Measurements from ENCODE around the gene CAPN9. TPM values are rescaled to one million over a fixed set of nuclear protein-coding genes. Genes with fewer than 3 reads are reported as not detected.

CAPN9 gene
- total and polyA plus RNA-seq, 2 donors (not counting 3 experiments of a cell fraction or from before 2014, with no cell fraction given): not detected

- FAIRE-seq (no peak), DNase-seq (ENCODE audit: low read depth, low spot score) (no peak)
- Histone ChIP-seq H3K27me3 (ENCODE audit: control insufficient read depth in 2 of 2, insufficient read depth in 2 of 2, low read length in 2 of 2) (peaks cover 0 to 4% of the 10 kb centered on the region in 2 experiments), H3K27ac (ENCODE audit: insufficient read depth, low read depth, low read length) (no peak overlapping the region), H3K9me3 (replicated peaks; ENCODE audit: control insufficient read depth, insufficient read depth, low read length) (no peaks in the 10 kb centered on the region), H3K4me1 (ENCODE audit: control insufficient read depth, extremely low read depth, insufficient read depth, low read length) (no peaks in the 10 kb centered on the region), H4K20me1 (replicated peaks; ENCODE audit: control insufficient read depth, extremely low read depth, insufficient read depth, low read length) (no peaks in the 10 kb centered on the region), H3K9me1 (replicated peaks; ENCODE audit: control insufficient read depth, extremely low read depth, insufficient read depth, low read length) (no peaks in the 10 kb centered on the region), H3K4me3 (replicated peaks in 1 of 3; ENCODE audit: insufficient read depth in 1 of 3, low read depth in 1 of 3, low read length in 3 of 3) (no peak overlapping the region), H3K36me3 (ENCODE audit: control insufficient read depth in 2 of 2, extremely low read depth in 1 of 2, insufficient read depth in 2 of 2, low read length in 2 of 2) (no peaks in the 10 kb centered on the region), H3K9ac (replicated peaks; ENCODE audit: extremely low read depth, insufficient read depth, low read length) (no peak overlapping the region), H3K4me2 (ENCODE audit: insufficient read depth, low read length) (no peak overlapping the region), H2AFZ (ENCODE audit: low read depth, low read length) (no peak overlapping the region), H3K79me2 (ENCODE audit: control insufficient read depth, insufficient read depth, low read length) (no peaks in the 10 kb centered on the region)
- POLR2A ChIA-PET: no interaction called here
- intact Hi-C loops (cut with micrococcal nuclease) (no loop called here), dilution Hi-C loops (cut with MboI; ENCODE audit: extremely low pct_ligation_motif_present, low sequenced_read_pairs) (no loop called here)
- TF ChIP-seq MYC (IDR thresholded peaks at IDR 0.05; ENCODE audit: low read depth, low read length) (no peak), FOS (IDR thresholded peaks at IDR 0.05; ENCODE audit: borderline replicate concordance, insufficient read depth, low read length) (no peak), GATA2 (IDR thresholded peaks at IDR 0.05; ENCODE audit: insufficient read depth, insufficient read length, low read depth, low read length) (no peak), MAX (IDR thresholded peaks at IDR 0.05; ENCODE audit: insufficient read depth, insufficient read length) (no peak), CTCF (IDR thresholded peaks at IDR 0.05; ENCODE audit: extremely low read depth in 1 of 2, insufficient read depth in 1 of 2, low read depth in 1 of 2, low read length in 2 of 2) (no peak)
- no TSS peak for BruUV-seq (replicated peaks)
- CTCF ChIA-PET: no interaction called here
Measured at GRCh38 chr1:230816018-230816417, 68.8 kb downstream of the CAPN9 start.

- H3K9ac ChIP-seq (replicated peaks; ENCODE audit: extremely low read depth, insufficient read depth, low read length): no peak overlapping the region
- DNase-seq (ENCODE audit: low read depth, low spot score) (no peak), FAIRE-seq (no peak)
- BruUV-seq (replicated peaks): no TSS peak
- no peaks in the 10 kb centered on the region for H3K4me1 ChIP-seq (ENCODE audit: control insufficient read depth, extremely low read depth, insufficient read depth, low read length)
- no peak overlapping the region for H2AFZ ChIP-seq (ENCODE audit: low read depth, low read length)
- intact Hi-C loops (cut with micrococcal nuclease): no loop called here
- ChIA-PET POLR2A (no interaction called here), CTCF (no interaction called here)
- H3K9me3 ChIP-seq (replicated peaks; ENCODE audit: control insufficient read depth, insufficient read depth, low read length): no peaks in the 10 kb centered on the region
- no peak for TF ChIP-seq FOS (IDR thresholded peaks at IDR 0.05; ENCODE audit: borderline replicate concordance, insufficient read depth, low read length)
- TF ChIP-seq POLR2A (IDR thresholded peaks at IDR 0.05; ENCODE audit: low read depth, low read length): no peak
- TF ChIP-seq GATA2 (IDR thresholded peaks at IDR 0.05; ENCODE audit: insufficient read depth, insufficient read length, low read depth, low read length): no peak
- TF ChIP-seq JUN (IDR thresholded peaks at IDR 0.05; ENCODE audit: borderline replicate concordance, insufficient read depth, insufficient read length, low read depth): no peak
- no peak for TF ChIP-seq MAX (IDR thresholded peaks at IDR 0.05; ENCODE audit: insufficient read depth, insufficient read length)
- no peak for TF ChIP-seq POLR2AphosphoS5 (IDR thresholded peaks at IDR 0.05; ENCODE audit: insufficient read depth, low read depth, low read length)
- TF ChIP-seq MYC (IDR thresholded peaks at IDR 0.05; ENCODE audit: low read depth, low read length): no peak
- TF ChIP-seq CTCF (IDR thresholded peaks at IDR 0.05; ENCODE audit: extremely low read depth in 1 of 2, insufficient read depth in 1 of 2, low read depth in 1 of 2, low read length in 2 of 2): no peak
- no peak for TF ChIP-seq EZH2 (IDR thresholded peaks at IDR 0.05; ENCODE audit: borderline replicate concordance, low read depth, low read length, severe bottlenecking)
- H3K4me2 ChIP-seq (ENCODE audit: insufficient read depth, low read length): no peak overlapping the region
- H3K4me3 ChIP-seq (replicated peaks in 1 of 3; ENCODE audit: insufficient read depth in 1 of 3, low read depth in 1 of 3, low read length in 3 of 3): no peak overlapping the region
- H3K79me2 ChIP-seq (ENCODE audit: control insufficient read depth, insufficient read depth, low read length): no peaks in the 10 kb centered on the region
- H3K9me1 ChIP-seq (replicated peaks; ENCODE audit: control insufficient read depth, extremely low read depth, insufficient read depth, low read length): no peaks in the 10 kb centered on the region
- dilution Hi-C loops (cut with MboI; ENCODE audit: extremely low pct_ligation_motif_present, low sequenced_read_pairs): no loop called here
- H3K27ac ChIP-seq (ENCODE audit: insufficient read depth, low read depth, low read length): no peak overlapping the region
- no peaks in the 10 kb centered on the region for H3K36me3 ChIP-seq (ENCODE audit: control insufficient read depth in 2 of 2, extremely low read depth in 1 of 2, insufficient read depth in 2 of 2, low read length in 2 of 2)
- H3K27me3 ChIP-seq (ENCODE audit: control insufficient read depth in 2 of 2, insufficient read depth in 2 of 2, low read length in 2 of 2): peaks cover 0 to 4% of the 10 kb centered on the region in 2 experiments
- no peaks in the 10 kb centered on the region for H4K20me1 ChIP-seq (replicated peaks; ENCODE audit: control insufficient read depth, extremely low read depth, insufficient read depth, low read length)
Measured at GRCh38 chr1:230818367-230818766, 71.2 kb downstream of the CAPN9 start.
